Brain microvascular endothelial cell (primary cell): ENCODE measurements around the gene RASSF9.

Experiments
- DNase-seq: peaks from one replicate; pipeline ENCODE4 v3.0.0-alpha.2; 2020
- H3K27ac ChIP-seq: fragments of 250-450 bp; sonication (Bioruptor Pico); 2 replicates; pipeline ENCODE4 v1.5.1; 2020; ENCODE audit warnings: mild to moderate bottlenecking, moderate library complexity
- H3K27me3 ChIP-seq: fragments of 250-450 bp; sonication (Bioruptor Pico); replicated peaks from 2 replicates; pipeline ENCODE4 v1.5.1; 2020; ENCODE audit warnings: mild to moderate bottlenecking
- H3K36me3 ChIP-seq: fragments of 250-450 bp; sonication (Bioruptor Pico); replicated peaks from 2 replicates; pipeline ENCODE4 v1.5.1; 2020; ENCODE audit warnings: mild to moderate bottlenecking
- H3K4me3 ChIP-seq: 2 replicates; pipeline ENCODE4 v1.5.1; 2011; ENCODE audit warnings: low read depth, mild to moderate bottlenecking, control low read depth, low read length, moderate library complexity
- CTCF ChIP-seq: IDR thresholded peaks from 2 replicates; pipeline ENCODE4 v1.5.1; 2011; ENCODE audit warnings: low read depth, mild to moderate bottlenecking, moderate library complexity, low read length, control low read depth, inconsistent platforms; ENCODE audit errors: missing control alignments
- in situ Hi-C: cut with HindIII; loops from 2 replicates; pipeline ENCODE4 v1.10.0; 2017; ENCODE audit warnings: low sequenced_read_pairs, low pct_ligation_motif_present

Gene RASSF9

GRCh38 chr12:85784096-85784720 is 52.0 kb downstream of the RASSF9 start:
- H3K36me3 ChIP-seq: no peaks in the 10 kb centered on the region
- no peaks in the 10 kb centered on the region for H3K27me3 ChIP-seq
- no peak overlapping the region for H3K27ac ChIP-seq
- no peak overlapping the region for H3K4me3 ChIP-seq
- no peak for TF ChIP-seq CTCF
- in situ Hi-C loops: no loop called here
- DNase-seq: no peak

GRCh38 chr12:85782711-85783110 is 53.5 kb downstream of the RASSF9 start:
- no peak for DNase-seq
- no peaks in the 10 kb centered on the region for H3K36me3 ChIP-seq
- no peak for TF ChIP-seq CTCF
- no peaks in the 10 kb centered on the region for H3K27me3 ChIP-seq
- no peak overlapping the region for H3K27ac ChIP-seq
- no peak overlapping the region for H3K4me3 ChIP-seq
- in situ Hi-C loops: no loop called here

GRCh38 chr12:85781766-85782165 is 54.4 kb downstream of the RASSF9 start:
- no peak for DNase-seq
- Histone ChIP-seq H3K27ac (no peak overlapping the region), H3K27me3 (no peaks in the 10 kb centered on the region), H3K4me3 (no peak overlapping the region), H3K36me3 (no peaks in the 10 kb centered on the region)
- no peak for TF ChIP-seq CTCF
- in situ Hi-C loops: no loop called here

GRCh38 chr12:85779768-85780167 is 56.4 kb downstream of the RASSF9 start:
- TF ChIP-seq CTCF: no peak
- in situ Hi-C loops: no loop called here
- no peak overlapping the region for H3K4me3 ChIP-seq
- no peaks in the 10 kb centered on the region for H3K27me3 ChIP-seq
- no peak overlapping the region for H3K27ac ChIP-seq
- no peak for DNase-seq
- no peaks in the 10 kb centered on the region for H3K36me3 ChIP-seq

GRCh38 chr12:85775091-85775490 is 61.1 kb downstream of the RASSF9 start:
- Histone ChIP-seq H3K4me3 (no peak overlapping the region), H3K27ac (no peak overlapping the region), H3K27me3 (no peaks in the 10 kb centered on the region), H3K36me3 (no peaks in the 10 kb centered on the region)
- no peak for TF ChIP-seq CTCF
- DNase-seq: no peak
- in situ Hi-C loops: no loop called here

GRCh38 chr12:85765453-85765869 is 70.7 kb downstream of the RASSF9 start:
- H3K36me3 ChIP-seq: no peaks in the 10 kb centered on the region
- no peak overlapping the region for H3K4me3 ChIP-seq
- no peak overlapping the region for H3K27ac ChIP-seq
- in situ Hi-C loops: no loop called here
- DNase-seq: no peak
- no peaks in the 10 kb centered on the region for H3K27me3 ChIP-seq
- TF ChIP-seq CTCF: no peak
